Activated CD8-positive, alpha-beta T cell treated with anti-CD3 and anti-CD28 coated beads, Interleukin-2, amount 10 ng/mL, durations not matched to agents 7 days and 5 days (primary cell): Measurements from ENCODE around the gene XKR7. TPM values are rescaled to one million over a fixed set of nuclear protein-coding genes. Genes with fewer than 3 reads are reported as not detected.

ENCODE experiments used
- ATAC-seq: fragments of 150-1000 bp; cut with Tn5 transposase; one replicate; pipeline ENCODE4 v1.10.0; 2021; ENCODE audit warnings: moderate library complexity
- CTCF ChIA-PET: fragments of 350-600 bp; sonication (Branson Sonifier 250); formaldehyde crosslinking; loops from one replicate; lab custom pipeline; 2021; ENCODE audit warnings: antibody characterized with exemption; lab: Charles Lee
- POLR2A ChIA-PET: fragments of 350-600 bp; sonication (Branson Sonifier 250); formaldehyde crosslinking; loops from one replicate; lab custom pipeline; 2021; ENCODE audit warnings: antibody characterized with exemption; lab: Charles Lee
- DNase-seq: peaks from one replicate; pipeline ENCODE4 v3.0.0-alpha.2; 2020
- H3K27ac Mint-ChIP-seq: one replicate; pipeline ENCODE4 v1.8.0; 2021; ENCODE audit warnings: mild to moderate bottlenecking, mixed read lengths
- H3K27me3 Mint-ChIP-seq: one replicate; pipeline ENCODE4 v1.8.0; 2021; ENCODE audit warnings: low read depth, mixed read lengths
- H3K36me3 Mint-ChIP-seq: one replicate; pipeline ENCODE4 v1.8.0; 2021; ENCODE audit warnings: low read depth, mixed read lengths
- H3K4me1 Mint-ChIP-seq: one replicate; pipeline ENCODE4 v1.8.0; 2021; ENCODE audit warnings: low read depth, mixed read lengths
- H3K4me3 Mint-ChIP-seq: one replicate; pipeline ENCODE4 v1.8.0; 2021; ENCODE audit warnings: mild to moderate bottlenecking, mixed read lengths
- H3K9me3 Mint-ChIP-seq: one replicate; pipeline ENCODE4 v1.8.0; 2022; ENCODE audit warnings: mixed read lengths; ENCODE audit not compliant: insufficient read depth
- total RNA-seq, 2 experiments: library from RNA; stranded (reverse); gene quantifications; one replicate each; pipeline ENCODE4 v1.2.3, GENCODE V29; 2021

Gene XKR7
- total RNA-seq, 2 experiments from 2014 or later: 0.03 TPM; not detected in 1

- Mint-ChIP-seq H3K27me3 (peaks cover 3% of the 10 kb centered on the region), H3K4me3 (no peak overlapping the region), H3K27ac (no peak overlapping the region), H3K36me3 (no peaks in the 10 kb centered on the region), H3K4me1 (peaks cover 3% of the 10 kb centered on the region), H3K9me3 (no peaks in the 10 kb centered on the region)
- no peak for DNase-seq
- POLR2A ChIA-PET: no interaction called here
- no peak for ATAC-seq
- CTCF ChIA-PET: no interaction called here
These were observed 19.8 kb downstream of the XKR7 start for GRCh38 chr20:31987744-31988143.

GRCh38 chr20:31988430-31989015 is 20.6 kb downstream of the XKR7 start:
- no peak for ATAC-seq
- Mint-ChIP-seq H3K4me1 (peaks cover 3% of the 10 kb centered on the region), H3K9me3 (no peaks in the 10 kb centered on the region), H3K36me3 (no peaks in the 10 kb centered on the region), H3K27ac (no peak overlapping the region), H3K27me3 (peaks cover 7% of the 10 kb centered on the region), H3K4me3 (no peak overlapping the region)
- CTCF ChIA-PET: no interaction called here
- POLR2A ChIA-PET: no interaction called here
- no peak for DNase-seq

- ATAC-seq (no peak), DNase-seq (no peak)
- no peak overlapping the region for H3K27ac Mint-ChIP-seq
- H3K4me1 Mint-ChIP-seq: peaks cover 3% of the 10 kb centered on the region
- peaks cover 14% of the 10 kb centered on the region for H3K27me3 Mint-ChIP-seq
- no peaks in the 10 kb centered on the region for H3K9me3 Mint-ChIP-seq
- ChIA-PET CTCF (no interaction called here), POLR2A (no interaction called here)
- H3K4me3 Mint-ChIP-seq: no peak overlapping the region
- no peaks in the 10 kb centered on the region for H3K36me3 Mint-ChIP-seq
These were observed 21.2 kb downstream of the XKR7 start for GRCh38 chr20:31989030-31989645.

- ChIA-PET CTCF (no interaction called here), POLR2A (interaction anchor here (0.7 kb wide), 2 partner anchors 61 to 98 kb away, joined by 3 read pairs; partner anchors contain the start of gene HCK)
- Mint-ChIP-seq H3K4me3 (no peak overlapping the region), H3K9me3 (no peaks in the 10 kb centered on the region), H3K27me3 (peaks cover 25% of the 10 kb centered on the region), H3K36me3 (no peaks in the 10 kb centered on the region), H3K27ac (no peak overlapping the region), H3K4me1 (peaks cover 3% of the 10 kb centered on the region)
- DNase-seq (no peak), ATAC-seq (no peak)
These were observed 22.8 kb downstream of the XKR7 start for GRCh38 chr20:31990641-31991338.

GRCh38 chr20:31991339-31991705 is 23.4 kb downstream of the XKR7 start:
- no peak for ATAC-seq

GRCh38 chr20:31992086-31992485 is 24.1 kb downstream of the XKR7 start:
- Mint-ChIP-seq H3K4me3 (no peak overlapping the region), H3K27me3 (peaks cover 35% of the 10 kb centered on the region), H3K36me3 (no peaks in the 10 kb centered on the region), H3K4me1 (peaks cover 3% of the 10 kb centered on the region), H3K9me3 (no peaks in the 10 kb centered on the region), H3K27ac (no peak overlapping the region)
- no peak for ATAC-seq
- CTCF ChIA-PET: no interaction called here
- DNase-seq: no peak
- POLR2A ChIA-PET: no interaction called here

More at GRCh38 chr20:31991339-31991705, 23.4 kb downstream of the XKR7 start:
- peaks cover 29% of the 10 kb centered on the region for H3K27me3 Mint-ChIP-seq
- ChIA-PET CTCF (no interaction called here), POLR2A (no interaction called here)
- no peak overlapping the region for H3K4me3 Mint-ChIP-seq
- H3K36me3 Mint-ChIP-seq: no peaks in the 10 kb centered on the region
- DNase-seq: no peak
- peaks cover 3% of the 10 kb centered on the region for H3K4me1 Mint-ChIP-seq
- H3K9me3 Mint-ChIP-seq: no peaks in the 10 kb centered on the region
- H3K27ac Mint-ChIP-seq: no peak overlapping the region

- Mint-ChIP-seq H3K36me3 (no peaks in the 10 kb centered on the region), H3K4me1 (no peaks in the 10 kb centered on the region)
- DNase-seq: no peak
These were observed 29.0 kb downstream of the XKR7 start for GRCh38 chr20:31996996-31997395.

GRCh38 chr20:31998246-31998645 is 30.3 kb downstream of the XKR7 start:
- no peak for ATAC-seq
- no peak overlapping the region for H3K27ac Mint-ChIP-seq
- ChIA-PET POLR2A (no interaction called here), CTCF (no interaction called here)
- no peaks in the 10 kb centered on the region for H3K4me1 Mint-ChIP-seq
- H3K27me3 Mint-ChIP-seq: peaks cover 30% of the 10 kb centered on the region
- no peak for DNase-seq
- no peaks in the 10 kb centered on the region for H3K36me3 Mint-ChIP-seq
- H3K4me3 Mint-ChIP-seq: no peak overlapping the region
- no peaks in the 10 kb centered on the region for H3K9me3 Mint-ChIP-seq

More at GRCh38 chr20:31996996-31997395, 29.0 kb downstream of the XKR7 start:
- ChIA-PET POLR2A (no interaction called here), CTCF (no interaction called here)
- H3K4me3 Mint-ChIP-seq: no peak overlapping the region
- no peak for ATAC-seq
- H3K27ac Mint-ChIP-seq: no peak overlapping the region
- no peaks in the 10 kb centered on the region for H3K9me3 Mint-ChIP-seq
- peaks cover 35% of the 10 kb centered on the region for H3K27me3 Mint-ChIP-seq

- no peak overlapping the region for H3K4me3 Mint-ChIP-seq
- CTCF ChIA-PET: no interaction called here
- ATAC-seq (no peak), DNase-seq (no peak)
- no peaks in the 10 kb centered on the region for H3K36me3 Mint-ChIP-seq
- peaks cover 10% of the 10 kb centered on the region for H3K4me1 Mint-ChIP-seq
- no peak overlapping the region for H3K27ac Mint-ChIP-seq
- POLR2A ChIA-PET: no interaction called here
- H3K9me3 Mint-ChIP-seq: no peaks in the 10 kb centered on the region
- H3K27me3 Mint-ChIP-seq: no peaks in the 10 kb centered on the region
These were observed 35.4 kb downstream of the XKR7 start for GRCh38 chr20:32003325-32003724.

GRCh38 chr20:32004963-32005362 is 37.0 kb downstream of the XKR7 start:
- DNase-seq (no peak), ATAC-seq (no peak)
- Mint-ChIP-seq H3K4me1 (peaks cover 13% of the 10 kb centered on the region), H3K36me3 (no peaks in the 10 kb centered on the region), H3K4me3 (no peak overlapping the region), H3K27me3 (no peaks in the 10 kb centered on the region), H3K27ac (no peak overlapping the region), H3K9me3 (no peaks in the 10 kb centered on the region)
- ChIA-PET POLR2A (no interaction called here), CTCF (interaction anchor here (1.4 kb wide), 1 partner anchor 13 kb away, joined by 3 read pairs; no protein-coding TSS in a partner anchor)

GRCh38 chr20:32006053-32006452 is 38.1 kb downstream of the XKR7 start:
- Mint-ChIP-seq H3K4me3 (no peak overlapping the region), H3K27me3 (no peaks in the 10 kb centered on the region), H3K27ac (no peak overlapping the region), H3K36me3 (no peaks in the 10 kb centered on the region), H3K9me3 (no peaks in the 10 kb centered on the region), H3K4me1 (peaks cover 13% of the 10 kb centered on the region)
- CTCF ChIA-PET: no interaction called here
- no peak for DNase-seq
- POLR2A ChIA-PET: no interaction called here
- no peak for ATAC-seq
